Sigmoid colon (tissue), 7 donors: ENCODE measurements around the gene ZNHIT3. TPM values are rescaled to one million over a fixed set of nuclear protein-coding genes. Genes with fewer than 3 reads are reported as not detected.

Experiments used
- DNase-seq: peaks from one replicate; pipeline ENCODE4 v3.0.0-alpha.2; 2019
- H3K27ac ChIP-seq, 4 donors: fragments of 200-600 bp; sonication (generic); one replicate each; pipeline ENCODE4 v1.5.1; 2016 to 2019; ENCODE audit warnings: mild to moderate bottlenecking in 1 of 4
- H3K27me3 ChIP-seq, 3 donors: fragments of 200-600 bp; sonication (generic); one replicate each; pipeline ENCODE4 v1.5.1; 2019; ENCODE audit warnings: mild to moderate bottlenecking in 1 of 3
- H3K36me3 ChIP-seq, 4 donors: fragments of 200-600 bp; sonication (generic); one replicate each; pipeline ENCODE4 v1.5.1; 2016 to 2019
- H3K4me1 ChIP-seq, 4 donors: fragments of 200-600 bp; sonication (generic); one replicate each; pipeline ENCODE4 v1.5.1; 2017 to 2019
- H3K4me3 ChIP-seq, 4 donors: fragments of 200-600 bp; sonication (generic); one replicate each; pipeline ENCODE4 v1.5.1; 2017 to 2019; ENCODE audit warnings: mild to moderate bottlenecking in 2 of 4, moderate library complexity in 1 of 4
- H3K9me3 ChIP-seq, 4 donors: fragments of 200-600 bp in 3 of 4; sonication (generic) in 3 of 4; one replicate each; pipeline versions ENCODE4 v1.5.1 to v1.6.1; 2013 to 2019
- CTCF ChIP-seq, 4 experiments: fragments of 450-650 bp in 3 of 4; fragments of 200-600 bp in 1 of 4; IDR thresholded peaks; one replicate each; pipeline ENCODE4 v1.5.1; 2016 to 2019; ENCODE audit warnings: antibody characterized with exemption in 4 of 4, mild to moderate bottlenecking in 3 of 4, moderate library complexity in 2 of 4
- EP300 ChIP-seq, 4 donors: sonication (generic); formaldehyde crosslinking; IDR thresholded peaks; one replicate each; pipeline ENCODE4 v1.6.1; 2017; ENCODE audit warnings: antibody characterized with exemption in 4 of 4
- POLR2A ChIP-seq, 2 donors: fragments of 450-650 bp; IDR thresholded peaks; one replicate each; pipeline ENCODE4 v1.6.1; 2016; ENCODE audit warnings: antibody characterized with exemption in 2 of 2, mild to moderate bottlenecking in 2 of 2, moderate library complexity in 2 of 2
- POLR2AphosphoS5 ChIP-seq, 4 donors: sonication (generic); formaldehyde crosslinking; IDR thresholded peaks; one replicate each; pipeline ENCODE4 v1.6.1; 2017; ENCODE audit warnings: antibody characterized with exemption in 4 of 4
- whole genome bisulfite sequencing, 2 donors: extraction: QIAGEN DNeasy Blood & Tissue Kit; methylation state at CpG; one replicate each; pipeline ENCODE4 v1.1.7; 2013; 5-methylcytosine and 5-hydroxymethylcytosine counted together
- intact Hi-C: fragments of 100-400 bp; cut with DNase I; formaldehyde crosslinking; loops from one replicate; pipeline ENCODE4 v1.15.1; 2023
- polyA plus RNA-seq, 3 donors: library from polyadenylated mRNA; stranded (reverse); fragments of 200-250 nt; gene quantifications; one replicate each; pipeline ENCODE4 v1.2.3, GENCODE V29; 2013
- total RNA-seq, 4 donors: library from RNA; depleted of rRNA; stranded (reverse); fragments of >200 nt; gene quantifications; one replicate each; pipeline ENCODE4 v1.1.0, GENCODE V29; 2016
- donor health status: healthy with polysubstance abuse.
- donor health status: Bipolar disorder and iron deficiency.
- donor health status: healthy.

The ZNHIT3 gene
- total and polyA plus RNA-seq, 7 donors = 31.0 to 60.7 (median 49.9) TPM

GRCh38 chr17:36529121-36529520 lies 42.6 kb downstream of the ZNHIT3 start:
- Histone ChIP-seq H3K27me3 (no peaks in the 10 kb centered on the region), H3K27ac (no peak overlapping the region), H3K9me3 (no peaks in the 10 kb centered on the region), H3K4me3 (no peak overlapping the region), H3K4me1 (peaks cover 0 to 6% (median 3%) of the 10 kb centered on the region in 4 donors), H3K36me3 (peaks cover 0 to 62% (median 25%) of the 10 kb centered on the region in 4 donors)
- intact Hi-C loops = no loop called here
- no peak for TF ChIP-seq POLR2AphosphoS5 (IDR thresholded peaks at IDR 0.05)
- no peak for TF ChIP-seq POLR2A (IDR thresholded peaks at IDR 0.05)
- no peak for TF ChIP-seq CTCF (IDR thresholded peaks at IDR 0.05)
- no peak for TF ChIP-seq EP300 (IDR thresholded peaks at IDR 0.05)
- no peak for DNase-seq

DNA sequence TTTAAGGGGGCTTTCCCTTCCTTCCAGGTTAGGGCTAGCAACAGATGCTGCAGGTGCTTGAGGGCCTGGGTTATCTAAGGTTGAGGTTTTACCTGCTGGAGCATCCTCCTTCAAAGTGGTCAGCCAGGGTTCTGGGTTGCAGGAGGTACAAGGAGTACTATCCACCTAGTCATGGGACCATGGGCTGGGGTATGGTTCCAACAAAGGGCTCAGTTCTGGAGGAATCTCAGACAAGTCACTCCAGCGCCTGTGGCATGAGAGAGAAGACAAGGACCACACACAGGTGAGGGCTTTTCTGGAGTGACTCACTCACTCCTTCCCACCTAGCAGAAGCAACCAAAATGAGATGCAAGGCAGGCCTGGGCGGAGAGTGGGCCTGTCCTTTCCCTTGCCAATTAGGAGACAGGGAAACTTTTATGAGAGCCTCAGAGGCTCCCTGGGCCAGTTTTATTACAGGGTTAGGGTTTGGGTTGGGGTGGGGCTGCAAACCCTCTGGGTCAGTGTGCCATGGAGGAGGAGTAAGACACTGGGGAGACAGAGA lies 46.0 kb downstream of the ZNHIT3 start:
- Histone ChIP-seq H3K27ac (no peak overlapping the region), H3K4me3 (no peak overlapping the region), H3K9me3 (no peaks in the 10 kb centered on the region), H3K36me3 (peaks cover 0 to 29% (median 7%) of the 10 kb centered on the region in 4 donors), H3K4me1 (peaks cover 0 to 16% (median 5%) of the 10 kb centered on the region in 4 donors), H3K27me3 (no peaks in the 10 kb centered on the region)
- WGBS, 2 donors = 75 to 95% methylated on average over 2 of the region's 2 CpGs
- intact Hi-C loops = loop anchor here (5.0 kb wide), 2 partner anchors 45 to 415 kb away; partner anchors contain the start of genes AATF and ZNHIT3
- TF ChIP-seq POLR2A (IDR thresholded peaks at IDR 0.05) = no peak
- no peak for TF ChIP-seq EP300 (IDR thresholded peaks at IDR 0.05)
- TF ChIP-seq POLR2AphosphoS5 (IDR thresholded peaks at IDR 0.05) = no peak
- TF ChIP-seq CTCF (IDR thresholded peaks at IDR 0.05) = no peak
- DNase-seq = no peak

DNA sequence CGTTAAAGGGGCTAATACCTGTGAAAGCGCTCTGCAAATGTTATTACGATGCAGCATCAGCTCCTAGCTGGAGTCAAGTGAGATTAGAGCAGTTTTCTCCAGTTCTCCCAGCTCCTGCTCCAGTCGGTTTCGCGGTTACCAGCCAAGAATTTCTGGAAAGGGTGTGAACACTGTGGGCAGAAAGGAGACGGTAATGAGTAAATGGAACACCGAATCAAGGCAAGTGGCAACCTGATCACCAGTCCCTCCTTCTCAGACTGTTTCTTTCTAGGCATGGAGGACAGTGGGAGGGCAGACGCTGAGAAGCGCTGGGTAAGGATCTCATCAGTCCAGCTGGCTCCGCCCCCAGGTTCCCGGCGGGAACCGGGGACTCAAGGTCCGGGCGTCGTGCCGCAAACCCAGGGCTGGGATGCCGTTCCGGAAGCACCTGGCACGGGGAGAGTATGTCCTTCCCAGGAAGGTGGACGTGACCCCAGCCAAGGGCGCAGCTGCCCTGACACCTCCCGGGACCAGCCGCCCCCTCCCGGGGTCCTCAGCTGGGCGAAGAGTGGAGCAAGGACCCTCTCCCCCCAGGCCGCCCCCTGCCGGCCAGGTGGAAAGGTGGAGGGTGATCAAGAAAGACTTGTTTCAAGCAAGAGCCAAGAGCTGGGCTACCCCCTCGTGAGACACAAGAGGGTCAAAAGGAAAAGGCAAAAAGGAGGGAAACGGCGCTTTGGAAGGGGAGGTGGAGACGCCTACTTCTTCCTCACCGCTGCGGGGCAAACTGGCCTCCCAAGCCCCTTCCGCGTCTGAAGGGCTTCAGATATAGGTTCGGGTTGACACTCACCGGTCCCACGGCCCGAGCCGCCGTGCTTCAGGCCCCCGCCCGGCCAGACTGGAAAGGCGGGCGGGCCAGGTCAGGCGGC lies 47.7 kb downstream of the ZNHIT3 start:
- Histone ChIP-seq H3K9me3 (no peaks in the 10 kb centered on the region), H3K27me3 (no peaks in the 10 kb centered on the region), H3K27ac (peak overlapping the region; percentile 95 to 98 (median 96)), H3K4me3 (peak overlapping the region; percentile 67 to 76 (median 74)), H3K4me1 (peaks cover 0 to 16% (median 5%) of the 10 kb centered on the region in 4 donors), H3K36me3 (peaks cover 0 to 27% (median 2%) of the 10 kb centered on the region in 4 donors)
- TF ChIP-seq EP300 (IDR thresholded peaks at IDR 0.05) (no peak), CTCF (IDR thresholded peaks at IDR 0.05) (peak in 3 of 4 experiments; percentile 21 to 32 (median 27)), POLR2AphosphoS5 (IDR thresholded peaks at IDR 0.05) (peak in 2 of 4 donors; percentile 9 to 11), POLR2A (IDR thresholded peaks at IDR 0.05) (peak in 1 of 2 donors; percentile 15)
- WGBS, 2 donors = 5 to 10% methylated on average over 48 of the region's 48 CpGs
- peak; percentile 87 for DNase-seq
- intact Hi-C loops = loop anchor here (5.0 kb wide), 2 partner anchors 47 to 413 kb away; partner anchors contain the start of genes AATF and ZNHIT3

GRCh38 chr17:36534840-36535668 lies 48.6 kb downstream of the ZNHIT3 start, which contains the start of the genes MYO19 and PIGW:
TSS of gene MYO19 (minus strand) at chr17:36534868. CDS start at chr17:36532538, 2,330 bp downstream.
TSS of gene PIGW (plus strand) at chr17:36534987. CDS start at chr17:36537102, 2,115 bp downstream.
- intact Hi-C loops = loop anchor here (5.0 kb wide), 2 partner anchors 48 to 412 kb away; partner anchors contain the start of genes AATF and ZNHIT3
- peaks cover 0 to 16% (median 5%) of the 10 kb centered on the region in 4 donors for H3K4me1 ChIP-seq
- DNase-seq = peak; percentile 93
- H3K4me3 ChIP-seq = peak within 1 kb of the TSS; percentile 67 to 76 (median 74)
- peaks cover 0 to 24% (median 2%) of the 10 kb centered on the region in 4 donors for H3K36me3 ChIP-seq
- H3K27me3 ChIP-seq = no peaks in the 10 kb centered on the region
- no peaks in the 10 kb centered on the region for H3K9me3 ChIP-seq
- peak; percentile 91 to 99 (median 96) for TF ChIP-seq POLR2AphosphoS5 (IDR thresholded peaks at IDR 0.05)
- peak; percentile 89 to 91 for TF ChIP-seq POLR2A (IDR thresholded peaks at IDR 0.05)
- no peak for TF ChIP-seq EP300 (IDR thresholded peaks at IDR 0.05)
- no peak for TF ChIP-seq CTCF (IDR thresholded peaks at IDR 0.05)
- H3K27ac ChIP-seq = peak within 1 kb of the TSS; percentile 95 to 98 (median 96)
- 0% methylated on average over 83 of the region's 83 CpGs for WGBS, 2 donors
